ENCODE measurements around the gene INPP5K.
A peak's percentile ranks its signal among the peaks of the same experiment; 100 is the strongest.
"Not testable (repeated sequence)": the region's sequence is repeated elsewhere in the genome, so short reads cannot be mapped to it uniquely, and the experiment has no call there.

The INPP5K gene

GRCh38 chr17:1546292-1546922 is 30.0 kb upstream of the INPP5K start:
- DNase-seq (ENCODE audit: low read depth) = no peak

GRCh38 chr17:1545618-1546017 is 29.2 kb upstream of the INPP5K start:
- DNase-seq (ENCODE audit: low read depth) = no peak

GRCh38 chr17:1542316-1542715 is 25.9 kb upstream of the INPP5K start:
- DNase-seq (ENCODE audit: low read depth) = no peak

- no peak for DNase-seq (ENCODE audit: low read depth)
These were observed 25.0 kb upstream of the INPP5K start for GRCh38 chr17:1541367-1541904.

- no peak for DNase-seq (ENCODE audit: low read depth)
These were observed 23.4 kb upstream of the INPP5K start for GRCh38 chr17:1539811-1540210.

- no peak for DNase-seq (ENCODE audit: low read depth)
These were observed 19.3 kb upstream of the INPP5K start for GRCh38 chr17:1535737-1536136.

- no peak for DNase-seq (ENCODE audit: low read depth)
These were observed 17.4 kb upstream of the INPP5K start for GRCh38 chr17:1533661-1534325.

GRCh38 chr17:1532836-1533602 is 16.6 kb upstream of the INPP5K start:
- DNase-seq (ENCODE audit: low read depth) = no peak

GRCh38 chr17:1529863-1530262 is 13.5 kb upstream of the INPP5K start:
- DNase-seq (ENCODE audit: low read depth) = no peak

GRCh38 chr17:1526876-1527275 is 10.5 kb upstream of the INPP5K start:
- DNase-seq (ENCODE audit: low read depth) = not testable (repeated sequence)

GRCh38 chr17:1522626-1523025 is 6.2 kb upstream of the INPP5K start:
- no peak for DNase-seq (ENCODE audit: low read depth)

GRCh38 chr17:1521086-1521640 is 4.8 kb upstream of the INPP5K start:
- no peak for DNase-seq (ENCODE audit: low read depth)

GRCh38 chr17:1519678-1520077 is 3.3 kb upstream of the INPP5K start:
- DNase-seq (ENCODE audit: low read depth) = no peak

GRCh38 chr17:1518410-1518809 is 2.0 kb upstream of the INPP5K start:
- DNase-seq (ENCODE audit: low read depth) = no peak

GRCh38 chr17:1515640-1516387 is 598 bp downstream of the INPP5K start:
- peak; percentile 48 for DNase-seq (ENCODE audit: low read depth)

GRCh38 chr17:1512351-1512750 is 4.1 kb downstream of the INPP5K start:
- DNase-seq (ENCODE audit: low read depth) = no peak

GRCh38 chr17:1511756-1512321 is 4.6 kb downstream of the INPP5K start:
- DNase-seq (ENCODE audit: low read depth) = no peak

- no peak for DNase-seq (ENCODE audit: low read depth)
These were observed 5.1 kb downstream of the INPP5K start for GRCh38 chr17:1511290-1511689.

- DNase-seq (ENCODE audit: low read depth) = no peak
These were observed 7.0 kb downstream of the INPP5K start for GRCh38 chr17:1509290-1509881.

- DNase-seq (ENCODE audit: low read depth) = not testable (repeated sequence)
These were observed 7.7 kb downstream of the INPP5K start for GRCh38 chr17:1508709-1509108.

- no peak for DNase-seq (ENCODE audit: low read depth)
These were observed 9.7 kb downstream of the INPP5K start for GRCh38 chr17:1506649-1507267.

Data from HS-27A (cell line).